SK-N-SH (cell line): ENCODE data around the gene GABRR1.

Experiments used
- EP300 ChIP-seq, 2 experiments: IDR thresholded peaks; 2 replicates each; pipeline versions ENCODE4 v1.4.0 to v1.6.1; 2012; ENCODE audit warnings: borderline replicate concordance in 1 of 2, low read depth in 1 of 2, low read length in 1 of 2
- RFX5 ChIP-seq: IDR thresholded peaks from 2 replicates; pipeline ENCODE4 v1.6.1; 2012; ENCODE audit warnings: mild to moderate bottlenecking, improper control_type of control experiment, low read length
- TF ChIP-seq, protein P1 (sequence below): fragments of 200-600 bp; sonication (generic); IDR thresholded peaks from 2 replicates; pipeline ENCODE4 v1.6.1; 2017; ENCODE audit warnings: antibody characterized with exemption, mild to moderate bottlenecking, moderate library complexity
- TF ChIP-seq, protein P2 (sequence below): IDR thresholded peaks from 2 replicates; pipeline ENCODE4 v1.4.0; 2012; ENCODE audit warnings: low read depth, borderline replicate concordance

GRCh38 chr6:89200706-89201215 lies 16.4 kb downstream of the GABRR1 start:
- TF ChIP-seq RFX5 (no peak), EP300 (IDR thresholded peaks at IDR 0.05; ENCODE audit: borderline replicate concordance in 1 of 2, low read depth in 1 of 2, low read length in 1 of 2) (no peak)
- TF ChIP-seq, protein P1, sequence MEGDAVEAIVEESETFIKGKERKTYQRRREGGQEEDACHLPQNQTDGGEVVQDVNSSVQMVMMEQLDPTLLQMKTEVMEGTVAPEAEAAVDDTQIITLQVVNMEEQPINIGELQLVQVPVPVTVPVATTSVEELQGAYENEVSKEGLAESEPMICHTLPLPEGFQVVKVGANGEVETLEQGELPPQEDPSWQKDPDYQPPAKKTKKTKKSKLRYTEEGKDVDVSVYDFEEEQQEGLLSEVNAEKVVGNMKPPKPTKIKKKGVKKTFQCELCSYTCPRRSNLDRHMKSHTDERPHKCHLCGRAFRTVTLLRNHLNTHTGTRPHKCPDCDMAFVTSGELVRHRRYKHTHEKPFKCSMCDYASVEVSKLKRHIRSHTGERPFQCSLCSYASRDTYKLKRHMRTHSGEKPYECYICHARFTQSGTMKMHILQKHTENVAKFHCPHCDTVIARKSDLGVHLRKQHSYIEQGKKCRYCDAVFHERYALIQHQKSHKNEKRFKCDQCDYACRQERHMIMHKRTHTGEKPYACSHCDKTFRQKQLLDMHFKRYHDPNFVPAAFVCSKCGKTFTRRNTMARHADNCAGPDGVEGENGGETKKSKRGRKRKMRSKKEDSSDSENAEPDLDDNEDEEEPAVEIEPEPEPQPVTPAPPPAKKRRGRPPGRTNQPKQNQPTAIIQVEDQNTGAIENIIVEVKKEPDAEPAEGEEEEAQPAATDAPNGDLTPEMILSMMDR, result no peak
- TF ChIP-seq, protein P2, sequence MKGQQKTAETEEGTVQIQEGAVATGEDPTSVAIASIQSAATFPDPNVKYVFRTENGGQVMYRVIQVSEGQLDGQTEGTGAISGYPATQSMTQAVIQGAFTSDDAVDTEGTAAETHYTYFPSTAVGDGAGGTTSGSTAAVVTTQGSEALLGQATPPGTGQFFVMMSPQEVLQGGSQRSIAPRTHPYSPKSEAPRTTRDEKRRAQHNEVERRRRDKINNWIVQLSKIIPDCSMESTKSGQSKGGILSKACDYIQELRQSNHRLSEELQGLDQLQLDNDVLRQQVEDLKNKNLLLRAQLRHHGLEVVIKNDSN, result no peak
